ENCODE results near the gene ERBB3. TPM values are rescaled to one million over a fixed set of nuclear protein-coding genes. Genes with fewer than 3 reads are reported as not detected.
A peak's percentile ranks its signal among the peaks of the same experiment; 100 is the strongest.

ERBB3 gene
- total RNA-seq, 1 experiment from 2014 or later = 64.3 TPM

- TF ChIP-seq USF2 (CRISPR knock-in tag; IDR thresholded peaks at IDR 0.05) (no peak), HMGA2 (CRISPR knock-in tag; IDR thresholded peaks at IDR 0.05) (no peak), ZNF281 (CRISPR knock-in tag; IDR thresholded peaks at IDR 0.05) (no peak), HMGXB4 (CRISPR knock-in tag; IDR thresholded peaks at IDR 0.05) (no peak)
Measured at GRCh38 chr12:56040151-56040550, 39.8 kb upstream of the ERBB3 start (continued).

DNA sequence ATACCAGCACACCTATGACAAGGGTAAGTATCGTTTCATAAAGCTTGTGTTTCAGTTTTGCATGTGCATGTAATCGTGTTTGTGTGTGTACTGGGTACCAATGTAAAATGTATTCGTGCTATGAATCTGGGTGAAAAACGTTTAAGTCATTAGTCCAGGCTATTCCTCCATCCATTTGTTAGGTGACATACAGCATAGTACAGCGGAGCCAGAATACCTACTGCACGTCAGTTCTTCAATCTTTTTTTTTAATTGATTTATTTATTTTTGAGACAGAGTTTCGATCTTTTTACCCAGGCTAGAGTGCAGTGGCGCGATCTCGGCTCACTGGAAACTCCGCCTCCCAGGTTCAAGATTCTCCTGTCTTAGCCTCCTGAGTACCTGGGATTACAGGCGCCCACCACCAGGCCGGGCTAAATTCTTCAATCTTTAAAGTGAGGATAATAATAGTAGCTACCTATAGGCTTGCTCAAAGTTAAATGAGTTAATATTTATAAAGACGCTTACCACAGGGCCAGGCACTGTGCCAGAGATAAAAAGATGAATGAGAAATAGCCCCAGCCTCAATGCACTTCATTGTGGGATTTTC is 38.9 kb upstream of the ERBB3 start:
- CTCF ChIA-PET = interaction anchor here (0.6 to 1.4 kb wide), 6 partner anchors 34 to 162 kb away, joined by 3 to 6 read pairs (median 4); partner anchors contain the start of genes SMARCC2 and SUOX
- POLR2A ChIA-PET = no interaction called here
- peaks cover 52% of the 10 kb centered on the region for H3K4me1 Mint-ChIP-seq

GRCh38 chr12:56041552-56042429 is 38.2 kb upstream of the ERBB3 start, which contains the start of gene RPS26:
RPS26 (plus strand) TSS chr12:56041918; CDS start chr12:56042167, 249 bp downstream.
- Mint-ChIP-seq H3K27ac (peak within 1 kb of the TSS; percentile 99), H3K27me3 (ENCODE audit: low read depth) (no peaks in the 10 kb centered on the region), H3K9me3 (no peaks in the 10 kb centered on the region), H3K36me3 (peaks cover 34% of the 10 kb centered on the region), H3K4me3 (peak within 1 kb of the TSS; percentile 100), H3K4me1 (peaks cover 58% of the 10 kb centered on the region)
- DNase-seq (ENCODE audit: low spot score) (peak; percentile 92), ATAC-seq (peak; percentile 89)
- POLR2A ChIA-PET = no interaction called here
- CTCF ChIA-PET = interaction anchor here (1.3 kb wide), 1 partner anchor 44 kb away, joined by 3 read pairs; no protein-coding TSS in a partner anchor
- TF ChIP-seq ZNF423 (CRISPR knock-in tag; IDR thresholded peaks at IDR 0.05) = no peak
- TF ChIP-seq SP1 (CRISPR knock-in tag; conservative IDR thresholded peaks at IDR 0.05) = peak; percentile 19; the same call in 1 of the 2 replicates
- TF ChIP-seq FOXP1 (CRISPR knock-in tag; IDR thresholded peaks at IDR 0.05; ENCODE audit: borderline replicate concordance) = peak; percentile 24; the same call in 1 of the 2 replicates
- TF ChIP-seq ZSCAN18 (CRISPR knock-in tag; IDR thresholded peaks at IDR 0.05) = no peak
- no peak for TF ChIP-seq FOXJ3 (CRISPR knock-in tag; IDR thresholded peaks at IDR 0.05; ENCODE audit: borderline replicate concordance)
- no peak for TF ChIP-seq GTF2I (CRISPR knock-in tag; conservative IDR thresholded peaks at IDR 0.05)
- peak; percentile 66; the same call in 1 of the 2 replicates for TF ChIP-seq IRF1 (CRISPR knock-in tag; IDR thresholded peaks at IDR 0.05)
- TF ChIP-seq, protein P1, sequence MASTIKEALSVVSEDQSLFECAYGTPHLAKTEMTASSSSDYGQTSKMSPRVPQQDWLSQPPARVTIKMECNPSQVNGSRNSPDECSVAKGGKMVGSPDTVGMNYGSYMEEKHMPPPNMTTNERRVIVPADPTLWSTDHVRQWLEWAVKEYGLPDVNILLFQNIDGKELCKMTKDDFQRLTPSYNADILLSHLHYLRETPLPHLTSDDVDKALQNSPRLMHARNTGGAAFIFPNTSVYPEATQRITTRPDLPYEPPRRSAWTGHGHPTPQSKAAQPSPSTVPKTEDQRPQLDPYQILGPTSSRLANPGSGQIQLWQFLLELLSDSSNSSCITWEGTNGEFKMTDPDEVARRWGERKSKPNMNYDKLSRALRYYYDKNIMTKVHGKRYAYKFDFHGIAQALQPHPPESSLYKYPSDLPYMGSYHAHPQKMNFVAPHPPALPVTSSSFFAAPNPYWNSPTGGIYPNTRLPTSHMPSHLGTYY (CRISPR knock-in tag; IDR thresholded peaks at IDR 0.05) = no peak
- TF ChIP-seq ELF4 (CRISPR knock-in tag; IDR thresholded peaks at IDR 0.05; ENCODE audit: low read depth) = no peak
- no peak for TF ChIP-seq NR3C1 (CRISPR knock-in tag; conservative IDR thresholded peaks at IDR 0.05; ENCODE audit: low read depth)
- peak; percentile 70 for TF ChIP-seq GABPB1 (CRISPR knock-in tag; IDR thresholded peaks at IDR 0.05)
- no peak for TF ChIP-seq GRHL2 (CRISPR knock-in tag; IDR thresholded peaks at IDR 0.05; ENCODE audit: insufficient replicate concordance, severe bottlenecking)
- TF ChIP-seq STAT6 (CRISPR knock-in tag; conservative IDR thresholded peaks at IDR 0.05; ENCODE audit: low read depth) = no peak
- no peak for TF ChIP-seq ZNF396 (CRISPR knock-in tag; IDR thresholded peaks at IDR 0.05; ENCODE audit: borderline replicate concordance)

More for the DNA sequence above, 38.9 kb upstream of the ERBB3 start:
- 0 out of 2 replicates have a peak, but pooled peaks have one; percentile 16 for TF ChIP-seq GTF2I (CRISPR knock-in tag; conservative IDR thresholded peaks at IDR 0.05)
- TF ChIP-seq ELF4 (CRISPR knock-in tag; IDR thresholded peaks at IDR 0.05; ENCODE audit: low read depth) = no peak
- Mint-ChIP-seq H3K27ac (peak overlapping the region; percentile 97), H3K9me3 (no peaks in the 10 kb centered on the region), H3K36me3 (peaks cover 34% of the 10 kb centered on the region), H3K4me3 (peak overlapping the region; percentile 75), H3K27me3 (ENCODE audit: low read depth) (no peaks in the 10 kb centered on the region)
- ATAC-seq (peak; percentile 46), DNase-seq (ENCODE audit: low spot score) (peak; percentile 29)
